SK-N-MC (cell line): ENCODE measurements around the gene KBTBD13.

Experiments used
- EZH2 ChIP-seq: fragments of 200-600 bp; sonication (generic); IDR thresholded peaks from one replicate; pipeline ENCODE4 v1.6.1; 2017; ENCODE audit warnings: antibody characterized with exemption
- FOXP2 ChIP-seq: optimal IDR thresholded peaks from 2 replicates; pipeline ENCODE3; 2011; ENCODE audit warnings: mild to moderate bottlenecking, moderate library complexity; ENCODE audit not compliant: insufficient read depth; ENCODE audit errors: extremely low read length, control extremely low read depth
- POLR2AphosphoS5 ChIP-seq: IDR thresholded peaks from 2 replicates; pipeline ENCODE4 v1.6.1; 2012; ENCODE audit warnings: mild to moderate bottlenecking, low read depth, low read length, borderline replicate concordance

GRCh38 chr15:65048241-65048640 is 28.3 kb upstream of the KBTBD13 start:
- TF ChIP-seq EZH2, result no peak
- no peak for TF ChIP-seq POLR2AphosphoS5
- TF ChIP-seq FOXP2, result no peak
